Stimulated activated CD4-positive, alpha-beta T cell treated with anti-CD3 and anti-CD28 coated beads, TNF-alpha, amount 100 ng/mL, for 4 hours (primary cell): Measurements from ENCODE around the gene PAK1IP1.
"Not testable (repeated sequence)": the region's sequence is repeated elsewhere in the genome, so short reads cannot be mapped to it uniquely, and the experiment has no call there.

Experiments
- DNase-seq, 3 experiments: peaks; one replicate each; pipeline ENCODE4 v3.0.0-alpha.2; 2020; ENCODE audit warnings: low read depth in 3 of 3

The PAK1IP1 gene

GRCh38 chr6:10741643-10742042, 46.9 kb downstream of the PAK1IP1 start:
- DNase-seq = not testable (repeated sequence)

GRCh38 chr6:10742251-10742650, 47.5 kb downstream of the PAK1IP1 start:
- DNase-seq = no peak

- DNase-seq = no peak
Measured at GRCh38 chr6:10743515-10743914, 48.7 kb downstream of the PAK1IP1 start.

- DNase-seq = no peak
Measured at GRCh38 chr6:10745116-10745515, 50.3 kb downstream of the PAK1IP1 start.

GRCh38 chr6:10746915-10747250, 52.1 kb downstream of the PAK1IP1 start:
- DNase-seq = no peak

GRCh38 chr6:10747251-10747972, 52.6 kb downstream of the PAK1IP1 start, which contains the start of gene TMEM14B:
Gene TMEM14B (plus strand): TSS chr6:10747805. CDS start chr6:10749246, 1,441 bp downstream.
- peak; percentile 99 to 100 (median 99) for DNase-seq

- DNase-seq = no peak
Measured at GRCh38 chr6:10749734-10750133, 55.0 kb downstream of the PAK1IP1 start.

GRCh38 chr6:10750568-10750967, 55.8 kb downstream of the PAK1IP1 start:
- DNase-seq = not testable (repeated sequence)

- DNase-seq = not testable (repeated sequence)
Measured at GRCh38 chr6:10751757-10752156, 57.0 kb downstream of the PAK1IP1 start.

GRCh38 chr6:10756085-10756484, 61.3 kb downstream of the PAK1IP1 start:
- no peak for DNase-seq
